Mesenchymal stem cell (in vitro differentiated cells and primary cell): ENCODE results near the gene RPLP2.

ENCODE experiments used
- DNase-seq: peaks from one replicate; pipeline ENCODE4 v3.0.0-alpha.2; 2013
- H2AFZ ChIP-seq: one replicate; pipeline ENCODE4 v1.6.1; 2013; ENCODE audit warnings: low read depth, mild to moderate bottlenecking, control low read depth, inconsistent platforms, low read length, moderate library complexity
- H2AK5ac ChIP-seq: 2 replicates; pipeline ENCODE4 v1.6.1; 2013; ENCODE audit warnings: low read length, moderate library complexity, mild to moderate bottlenecking, inconsistent platforms; ENCODE audit not compliant: severe bottlenecking
- H2BK120ac ChIP-seq: one replicate; pipeline ENCODE4 v1.6.1; 2013; ENCODE audit warnings: low read depth, mild to moderate bottlenecking, inconsistent platforms, low read length, moderate library complexity
- H2BK12ac ChIP-seq, 2 experiments: one replicate each; pipeline ENCODE4 v1.6.1; 2013; ENCODE audit warnings: inconsistent platforms in 2 of 2, low read length in 2 of 2, mild to moderate bottlenecking in 2 of 2, moderate library complexity in 2 of 2, control low read depth in 1 of 2
- H2BK15ac ChIP-seq: one replicate; pipeline ENCODE4 v1.6.1; 2013; ENCODE audit warnings: mild to moderate bottlenecking, low read depth, inconsistent platforms; ENCODE audit not compliant: poor library complexity, severe bottlenecking
- H2BK5ac ChIP-seq: 2 replicates; pipeline ENCODE4 v1.6.1; 2013; ENCODE audit warnings: low read depth, mild to moderate bottlenecking, low read length, control low read depth, inconsistent platforms; ENCODE audit not compliant: poor library complexity, severe bottlenecking
- H3K14ac ChIP-seq, 2 experiments: one replicate each; pipeline ENCODE4 v1.6.1; 2013; ENCODE audit warnings: inconsistent platforms in 2 of 2, low read length in 2 of 2, control low read depth in 1 of 2, mild to moderate bottlenecking in 1 of 2, moderate library complexity in 1 of 2
- H3K18ac ChIP-seq, 2 experiments: one replicate each; pipeline ENCODE4 v1.6.1; 2013; ENCODE audit warnings: inconsistent platforms in 2 of 2, low read length in 2 of 2, control low read depth in 1 of 2, low read depth in 1 of 2, mild to moderate bottlenecking in 1 of 2
- H3K23ac ChIP-seq, 2 experiments: one replicate each; pipeline ENCODE4 v1.6.1; 2013; ENCODE audit warnings: inconsistent platforms in 2 of 2, low read length in 2 of 2, mild to moderate bottlenecking in 2 of 2, moderate library complexity in 2 of 2, control low read depth in 1 of 2
- H3K27ac ChIP-seq: 2 replicates; pipeline ENCODE4 v1.5.1; 2013; ENCODE audit warnings: mild to moderate bottlenecking, moderate library complexity, low read length, control low read depth, inconsistent platforms; ENCODE audit not compliant: poor library complexity, severe bottlenecking
- H3K27me3 ChIP-seq, 2 experiments: 2 replicates each; pipeline versions ENCODE4 v1.6.1 to v1.7.0; 2013; ENCODE audit warnings: low read length in 2 of 2, mild to moderate bottlenecking in 2 of 2, moderate library complexity in 2 of 2, control low read depth in 1 of 2, inconsistent platforms in 1 of 2; ENCODE audit not compliant: control insufficient read depth in 1 of 2, insufficient read depth in 1 of 2
- H3K36me3 ChIP-seq, 2 experiments: 2 replicates each; pipeline versions ENCODE4 v1.6.1 to v1.7.0; 2013; ENCODE audit warnings: low read length in 2 of 2, control low read depth in 1 of 2, inconsistent platforms in 1 of 2, low read depth in 1 of 2, mild to moderate bottlenecking in 1 of 2; ENCODE audit not compliant: insufficient read depth in 2 of 2, control insufficient read depth in 1 of 2
- H3K4ac ChIP-seq, 2 experiments: one replicate each; pipeline ENCODE4 v1.6.1; 2013; ENCODE audit warnings: inconsistent platforms in 2 of 2, low read length in 2 of 2, mild to moderate bottlenecking in 2 of 2, moderate library complexity in 2 of 2, control low read depth in 1 of 2, low read depth in 1 of 2
- H3K4me1 ChIP-seq: 2 replicates; pipeline ENCODE4 v1.6.1; 2013; ENCODE audit warnings: low read depth, low read length, control low read depth; ENCODE audit not compliant: control insufficient read depth, insufficient read depth
- H3K4me2 ChIP-seq: 2 replicates; pipeline ENCODE4 v1.6.1; 2013; ENCODE audit warnings: low read length, mild to moderate bottlenecking, inconsistent platforms; ENCODE audit not compliant: poor library complexity, severe bottlenecking
- H3K4me3 ChIP-seq, 2 experiments: 2 replicates each; pipeline versions ENCODE4 v1.5.1 to v1.7.0; 2013; ENCODE audit warnings: low read length in 2 of 2, mild to moderate bottlenecking in 2 of 2, control low read depth in 1 of 2, low read depth in 1 of 2; ENCODE audit not compliant: insufficient read depth in 1 of 2
- H3K79me1 ChIP-seq: replicated peaks from 2 replicates; pipeline ENCODE4 v1.6.1; 2013; ENCODE audit warnings: mild to moderate bottlenecking, control low read depth, low read length, inconsistent platforms; ENCODE audit not compliant: poor library complexity, severe bottlenecking
- H3K9ac ChIP-seq: 2 replicates; pipeline ENCODE4 v1.7.0; 2013; ENCODE audit warnings: mild to moderate bottlenecking, low read length, moderate library complexity
- H3K9me3 ChIP-seq: 2 replicates; pipeline ENCODE4 v1.7.0; 2013; ENCODE audit warnings: mild to moderate bottlenecking, low read length; ENCODE audit not compliant: control insufficient read depth
- H4K8ac ChIP-seq: one replicate; pipeline ENCODE4 v1.6.1; 2013; ENCODE audit warnings: inconsistent platforms, mild to moderate bottlenecking, low read length, moderate library complexity
- H4K91ac ChIP-seq: one replicate; pipeline ENCODE4 v1.6.1; 2013; ENCODE audit warnings: mild to moderate bottlenecking, low read length, inconsistent platforms
- WGBS: methylation state at CpG from one replicate; pipeline ENCODE4 v1.1.7; 2013; ENCODE audit warnings: mixed read lengths; 5-methylcytosine and 5-hydroxymethylcytosine counted together

Gene RPLP2

DNA sequence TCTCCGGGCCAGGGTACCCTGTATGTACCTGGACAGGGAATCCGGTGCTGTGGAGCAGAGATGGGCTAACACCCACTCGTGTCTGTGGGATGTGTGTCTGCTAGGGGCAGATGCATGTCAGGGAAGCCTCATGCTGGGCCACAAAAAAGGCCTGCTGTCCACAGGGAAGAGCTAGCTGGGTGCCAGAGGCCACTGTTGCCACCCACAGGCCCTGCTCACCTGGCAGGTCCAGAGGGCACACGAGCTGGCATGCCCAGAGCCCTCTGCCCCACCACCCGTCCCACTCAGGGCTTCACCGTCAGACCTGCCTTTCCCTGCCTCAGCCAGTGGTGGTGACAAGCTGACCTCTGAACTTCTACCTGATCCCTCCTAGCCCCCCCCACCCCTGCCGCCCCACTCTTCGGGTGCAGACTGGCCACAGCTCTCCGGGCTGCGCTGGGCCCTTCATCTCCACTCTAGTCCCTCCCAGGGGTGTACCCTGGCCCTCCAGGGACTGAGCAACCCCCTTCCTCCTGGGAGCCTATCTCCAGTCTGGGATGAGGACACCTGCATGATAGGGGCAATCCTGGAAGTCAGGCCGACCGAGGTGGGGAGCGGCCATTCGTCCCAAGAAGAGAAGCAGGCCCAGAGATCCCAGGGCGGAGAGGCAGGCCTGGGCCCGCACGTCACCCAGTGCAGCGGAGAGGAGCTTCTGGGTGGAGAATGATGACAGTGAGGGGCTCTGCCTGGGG lies 13.0 kb upstream of the RPLP2 start:
- Histone ChIP-seq H3K79me1 (peaks cover 17% of the 10 kb centered on the region), H3K23ac (peak overlapping the region in 1 of 2 experiments; percentile 75), H2BK120ac (peak overlapping the region; percentile 36), H3K4me2 (peak overlapping the region; percentile 90), H3K18ac (peak overlapping the region; percentile 40 to 94), H3K27ac (peak overlapping the region; percentile 79), H3K4ac (peak overlapping the region; percentile 42 to 69), H3K9ac (peak overlapping the region; percentile 90), H3K14ac (peak overlapping the region in 1 of 2 experiments; percentile 30), H4K8ac (peak overlapping the region; percentile 3), H3K9me3 (no peaks in the 10 kb centered on the region), H3K27me3 (no peaks in the 10 kb centered on the region), H3K36me3 (peaks cover 47 to 62% of the 10 kb centered on the region in 2 experiments), H2BK12ac (peak overlapping the region; percentile 22 to 85), H2AFZ (no peak overlapping the region), H2BK15ac (peak overlapping the region; percentile 55), H2BK5ac (peak overlapping the region; percentile 38), H3K4me1 (peaks cover 33% of the 10 kb centered on the region), H4K91ac (peak overlapping the region; percentile 5), H3K4me3 (peak overlapping the region; percentile 85 to 89), H2AK5ac (peak overlapping the region; percentile 37)
- DNase-seq = no peak
- 47% methylated on average over 18 of the region's 18 CpGs for WGBS

DNA sequence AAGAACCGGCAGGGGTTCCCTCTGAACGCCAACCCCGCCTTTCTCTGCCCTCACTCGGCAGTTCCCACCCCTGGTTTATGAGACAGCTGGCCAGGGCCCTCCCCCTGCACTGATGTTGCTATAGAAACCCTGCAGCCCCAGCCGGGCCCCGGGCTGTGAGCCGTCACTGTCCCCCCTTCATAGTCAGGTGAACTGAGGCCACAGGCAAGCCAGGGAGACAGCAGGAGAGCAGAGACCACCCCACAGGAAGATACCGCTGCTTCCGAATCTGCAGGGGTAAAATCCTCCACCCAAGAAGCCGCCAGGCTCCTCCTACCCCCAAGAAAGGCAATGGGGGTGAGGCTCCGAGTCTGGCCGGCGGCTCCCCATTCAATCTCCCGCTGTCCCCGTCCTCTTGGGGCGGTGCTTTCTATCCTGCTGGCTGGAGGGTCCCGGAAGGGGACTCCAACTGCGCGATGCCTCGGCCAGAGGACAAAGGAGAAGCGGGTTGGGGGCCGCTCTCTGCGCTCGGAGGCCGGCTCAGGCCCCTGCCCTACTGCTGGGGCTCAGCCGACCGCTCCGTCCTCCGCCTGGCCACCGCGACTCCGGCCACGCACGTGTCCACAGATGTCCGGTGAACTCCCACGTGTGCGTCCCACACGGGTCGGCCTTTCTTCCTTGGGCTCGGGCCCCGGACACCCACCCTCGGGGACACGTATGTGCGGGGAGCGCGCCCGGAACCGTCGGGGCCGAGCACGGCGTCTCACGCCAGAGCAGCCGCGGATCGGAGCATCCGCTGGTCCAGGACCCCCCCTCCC lies 12.3 kb upstream of the RPLP2 start:
- peak overlapping the region; percentile 21 to 77 for H3K4ac ChIP-seq
- no peaks in the 10 kb centered on the region for H3K9me3 ChIP-seq
- H3K14ac ChIP-seq = peak overlapping the region in 1 of 2 experiments; percentile 82
- H3K27me3 ChIP-seq = no peaks in the 10 kb centered on the region
- peak overlapping the region; percentile 60 for H2AFZ ChIP-seq
- H3K23ac ChIP-seq = peak overlapping the region in 1 of 2 experiments; percentile 34
- peak overlapping the region in 1 of 2 experiments; percentile 23 for H2BK12ac ChIP-seq
- H2BK120ac ChIP-seq = no peak overlapping the region
- H3K36me3 ChIP-seq = peaks cover 49 to 62% of the 10 kb centered on the region in 2 experiments
- no peak overlapping the region for H2BK15ac ChIP-seq
- no peak overlapping the region for H2AK5ac ChIP-seq
- WGBS = 0% methylated on average over 37 of the region's 57 CpGs
- peak overlapping the region; percentile 52 for H4K8ac ChIP-seq
- peak overlapping the region; percentile 90 for H3K4me2 ChIP-seq
- H3K79me1 ChIP-seq = peaks cover 18% of the 10 kb centered on the region
- peak overlapping the region; percentile 85 to 89 for H3K4me3 ChIP-seq
- DNase-seq = peak; percentile 96
- H4K91ac ChIP-seq = peak overlapping the region; percentile 89
- peak overlapping the region; percentile 67 to 94 for H3K18ac ChIP-seq
- H3K4me1 ChIP-seq = peaks cover 33% of the 10 kb centered on the region
- peak overlapping the region; percentile 79 for H3K27ac ChIP-seq
- H3K9ac ChIP-seq = peak overlapping the region; percentile 90
- peak overlapping the region; percentile 33 for H2BK5ac ChIP-seq

DNA sequence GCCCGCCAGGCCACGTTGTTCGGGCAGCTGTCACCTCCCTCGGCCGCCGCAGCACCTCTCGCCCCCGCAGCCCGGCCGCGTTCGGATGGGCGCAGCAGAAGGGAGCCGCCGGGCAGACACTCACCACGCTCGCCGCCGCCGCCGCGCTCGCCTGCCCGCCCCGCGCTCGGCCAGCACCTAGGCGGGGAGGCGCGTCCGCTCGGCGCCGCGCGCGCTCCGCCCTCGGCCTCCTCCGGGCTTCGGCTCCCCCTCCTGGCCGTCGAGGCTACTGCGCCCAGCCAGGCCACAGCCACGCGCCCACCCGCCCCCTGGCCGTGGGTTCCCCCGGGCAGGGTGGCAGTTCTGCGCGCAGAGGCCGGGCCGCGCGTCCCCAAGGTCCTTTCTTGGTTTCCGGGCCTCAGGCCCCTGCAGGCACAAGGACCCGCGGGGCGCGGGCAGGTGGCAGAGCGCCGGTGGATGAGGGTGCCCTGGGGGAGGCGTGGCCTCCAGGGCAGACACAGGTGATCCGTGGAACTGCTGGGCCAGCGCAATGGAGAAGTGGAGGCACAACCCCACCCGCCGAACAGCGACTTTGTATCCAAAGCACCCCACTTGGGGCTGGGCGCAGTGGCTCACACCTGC lies 11.6 kb upstream of the RPLP2 start, which contains the start of gene SLC25A22:
TSS of gene SLC25A22 (minus strand) at position 189 of the 621 bp plus-strand sequence. CDS start 3,275 bp downstream, outside the sequence.
- Histone ChIP-seq H3K23ac (peak within 1 kb of the TSS in 1 of 2 experiments; percentile 34), H3K18ac (peak within 1 kb of the TSS; percentile 67 to 94), H3K4me1 (peaks cover 34% of the 10 kb centered on the region), H4K8ac (peak within 1 kb of the TSS; percentile 52), H2BK120ac (no peak within 1 kb of the TSS), H4K91ac (peak within 1 kb of the TSS; percentile 89), H2AFZ (peak within 1 kb of the TSS; percentile 60), H3K14ac (peak within 1 kb of the TSS in 1 of 2 experiments; percentile 82), H2BK12ac (peak within 1 kb of the TSS in 1 of 2 experiments; percentile 85), H3K9me3 (no peaks in the 10 kb centered on the region), H3K36me3 (peaks cover 56 to 62% of the 10 kb centered on the region in 2 experiments), H3K27me3 (no peaks in the 10 kb centered on the region), H3K4me3 (peak within 1 kb of the TSS; percentile 85 to 89), H2BK15ac (no peak within 1 kb of the TSS), H3K9ac (peak within 1 kb of the TSS; percentile 90), H2AK5ac (no peak within 1 kb of the TSS), H3K4me2 (peak within 1 kb of the TSS; percentile 90), H3K79me1 (peaks cover 19% of the 10 kb centered on the region), H2BK5ac (peak within 1 kb of the TSS; percentile 33), H3K27ac (peak within 1 kb of the TSS; percentile 79), H3K4ac (peak within 1 kb of the TSS; percentile 21 to 77)
- DNase-seq = peak; percentile 78
- whole genome bisulfite sequencing = 10% methylated on average over 57 of the region's 69 CpGs
